ENCODE results near the gene EXOC7.

EXOC7 gene

DNA sequence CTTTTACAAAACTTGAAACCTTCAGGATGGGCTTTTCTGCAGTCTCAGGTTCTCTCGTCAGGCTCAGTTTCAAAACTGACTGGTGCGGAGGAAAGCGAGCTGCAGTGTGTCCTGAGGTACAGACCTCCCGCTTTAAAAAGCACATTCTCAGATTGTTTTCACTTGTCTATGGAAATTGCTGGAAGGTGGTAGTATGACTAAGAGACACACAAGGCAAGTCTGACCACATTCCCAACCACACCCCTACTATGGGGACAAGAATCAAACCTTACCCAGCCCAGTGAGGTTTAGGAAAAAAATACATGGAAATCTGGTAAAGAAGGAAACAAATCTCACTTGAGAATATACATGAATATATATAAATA lies 49.5 kb downstream of the EXOC7 start:
- DNase-seq (ENCODE audit: low spot score) = no peak
- TF ChIP-seq, protein P1, sequence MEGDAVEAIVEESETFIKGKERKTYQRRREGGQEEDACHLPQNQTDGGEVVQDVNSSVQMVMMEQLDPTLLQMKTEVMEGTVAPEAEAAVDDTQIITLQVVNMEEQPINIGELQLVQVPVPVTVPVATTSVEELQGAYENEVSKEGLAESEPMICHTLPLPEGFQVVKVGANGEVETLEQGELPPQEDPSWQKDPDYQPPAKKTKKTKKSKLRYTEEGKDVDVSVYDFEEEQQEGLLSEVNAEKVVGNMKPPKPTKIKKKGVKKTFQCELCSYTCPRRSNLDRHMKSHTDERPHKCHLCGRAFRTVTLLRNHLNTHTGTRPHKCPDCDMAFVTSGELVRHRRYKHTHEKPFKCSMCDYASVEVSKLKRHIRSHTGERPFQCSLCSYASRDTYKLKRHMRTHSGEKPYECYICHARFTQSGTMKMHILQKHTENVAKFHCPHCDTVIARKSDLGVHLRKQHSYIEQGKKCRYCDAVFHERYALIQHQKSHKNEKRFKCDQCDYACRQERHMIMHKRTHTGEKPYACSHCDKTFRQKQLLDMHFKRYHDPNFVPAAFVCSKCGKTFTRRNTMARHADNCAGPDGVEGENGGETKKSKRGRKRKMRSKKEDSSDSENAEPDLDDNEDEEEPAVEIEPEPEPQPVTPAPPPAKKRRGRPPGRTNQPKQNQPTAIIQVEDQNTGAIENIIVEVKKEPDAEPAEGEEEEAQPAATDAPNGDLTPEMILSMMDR (IDR thresholded peaks at IDR 0.05; ENCODE audit: extremely low read depth, missing control alignments) = no peak

DNA sequence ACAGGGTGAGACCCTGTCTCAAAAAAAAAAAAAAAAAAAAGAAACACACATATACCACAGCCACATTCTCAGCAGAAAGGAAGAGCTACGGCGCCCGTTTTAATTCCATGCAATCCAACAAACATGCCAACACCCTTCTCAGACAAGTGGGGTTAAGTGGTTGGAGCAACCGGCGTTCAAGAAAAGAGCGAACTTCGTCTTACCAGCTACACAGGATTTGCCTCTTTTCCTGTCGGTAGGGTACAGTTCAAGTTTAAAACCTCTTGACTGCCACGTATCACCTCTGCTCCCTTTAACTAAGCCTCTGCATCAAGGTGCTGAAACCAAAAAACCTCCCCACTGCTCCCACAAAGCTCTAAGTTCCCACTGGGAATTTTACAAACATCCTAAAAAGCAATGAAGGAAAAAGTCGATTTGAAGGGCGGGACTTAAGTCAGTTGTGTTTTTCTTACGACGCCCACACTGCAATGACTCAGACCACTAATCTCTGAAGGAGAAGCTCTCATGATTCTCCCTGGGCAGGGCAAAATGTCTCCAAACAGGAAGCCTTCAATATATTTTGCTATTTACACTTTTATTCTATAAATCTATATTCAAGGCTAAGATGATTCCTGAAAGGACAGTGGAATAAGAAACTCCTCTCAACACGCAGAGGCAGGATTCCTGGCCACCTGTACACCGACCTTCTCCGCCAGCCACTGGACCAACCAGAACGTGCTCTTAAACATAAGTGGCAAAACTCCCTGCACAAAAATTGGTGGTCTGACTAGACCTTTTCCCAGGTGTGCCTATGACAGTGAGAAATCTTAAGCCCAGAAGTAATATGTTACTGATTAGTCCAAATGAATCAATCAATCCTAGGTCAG lies 50.1 kb downstream of the EXOC7 start:
- no peak for DNase-seq (ENCODE audit: low spot score)
- TF ChIP-seq, protein P1 (IDR thresholded peaks at IDR 0.05; ENCODE audit: extremely low read depth, missing control alignments) = no peak

GRCh38 chr17:76051561-76051960 lies 52.0 kb downstream of the EXOC7 start:
- TF ChIP-seq, protein P1 (IDR thresholded peaks at IDR 0.05; ENCODE audit: extremely low read depth, missing control alignments) = no peak

GRCh38 chr17:76050538-76051467 lies 52.8 kb downstream of the EXOC7 start:
- no peak for DNase-seq (ENCODE audit: low spot score)
- TF ChIP-seq, protein P1 (IDR thresholded peaks at IDR 0.05; ENCODE audit: extremely low read depth, missing control alignments) = no peak

More at GRCh38 chr17:76051561-76051960, 52.0 kb downstream of the EXOC7 start:
- no peak for DNase-seq (ENCODE audit: low spot score)

- TF ChIP-seq, protein P1 (IDR thresholded peaks at IDR 0.05; ENCODE audit: extremely low read depth, missing control alignments) = no peak
- no peak for DNase-seq (ENCODE audit: low spot score)
Measured at GRCh38 chr17:76049836-76050537, 53.6 kb downstream of the EXOC7 start.

DNA sequence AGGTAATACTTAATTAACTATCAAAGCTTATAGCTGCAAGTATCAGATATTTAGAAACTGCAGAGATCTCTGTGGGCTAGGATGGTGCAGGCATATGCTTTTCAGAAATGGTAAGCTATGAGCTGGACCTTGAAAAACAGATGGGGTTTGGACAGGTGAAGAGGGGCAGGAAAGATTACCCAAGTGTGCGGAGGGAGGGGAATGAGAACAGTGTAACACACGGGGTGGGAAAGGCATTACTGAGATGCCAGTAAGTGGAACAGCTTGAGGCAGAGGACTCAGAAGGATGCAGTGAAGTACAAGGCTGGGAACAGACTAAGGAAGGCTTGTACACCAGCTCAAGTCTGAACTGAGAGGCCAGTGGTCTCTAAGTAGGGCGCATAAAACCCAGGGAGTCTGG lies 54.3 kb downstream of the EXOC7 start:
- TF ChIP-seq, protein P1 (IDR thresholded peaks at IDR 0.05; ENCODE audit: extremely low read depth, missing control alignments) = no peak
- no peak for DNase-seq (ENCODE audit: low spot score)

Data from GM20000 (cell line).